IMR-90 (cell line): ENCODE measurements around the gene MINDY3. TPM values are rescaled to one million over a fixed set of nuclear protein-coding genes. Genes with fewer than 3 reads are reported as not detected.

ENCODE experiments used
- ATAC-seq: fragments of 200-7000 bp; cut with Tn5 transposase; 2 replicates; pipeline ENCODE4 v1.9.1; 2020; ENCODE audit warnings: low read depth, mild to moderate bottlenecking, moderate library complexity
- BruUV-seq: library from RNA; stranded (reverse); fragments of 400-500 nt; replicated peaks from 2 replicates; lab custom pipeline; 2021; lab: Mats Ljungman, UMichigan
- CTCF ChIA-PET: fragments of 300-600 bp; formaldehyde crosslinking; extraction: SDS; loops from one replicate; lab custom pipeline; 2021; ENCODE audit warnings: antibody characterized with exemption; lab: Yijun Ruan, JAX
- POLR2A ChIA-PET: fragments of 300-600 bp; sonication (Branson Sonifier 250); formaldehyde crosslinking; loops from one replicate; lab custom pipeline; 2022; ENCODE audit warnings: antibody characterized with exemption; ENCODE audit not compliant: unreplicated experiment; lab: Charles Lee
- DNase-seq: peaks from one replicate; pipeline ENCODE4 v3.0.0; 2013
- H2AFZ ChIP-seq: replicated peaks from 2 replicates; pipeline ENCODE3; 2013; ENCODE audit warnings: low read length, mild to moderate bottlenecking; ENCODE audit not compliant: poor library complexity
- H2AK5ac ChIP-seq: 2 replicates; pipeline ENCODE4 v1.6.1; 2013; ENCODE audit warnings: low read depth, low read length, inconsistent platforms
- H2AK9ac ChIP-seq: replicated peaks from 2 replicates; pipeline ENCODE3; 2013; ENCODE audit warnings: mild to moderate bottlenecking, low read depth, low read length, moderate library complexity; ENCODE audit not compliant: poor library complexity
- H2BK120ac ChIP-seq: 2 replicates; pipeline ENCODE4 v1.6.1; 2013; ENCODE audit warnings: low read depth, low read length, inconsistent platforms
- H2BK15ac ChIP-seq: 3 replicates; pipeline ENCODE4 v1.6.1; 2013; ENCODE audit warnings: low read depth, low read length, inconsistent platforms
- H2BK20ac ChIP-seq: 2 replicates; pipeline ENCODE4 v1.6.1; 2013; ENCODE audit warnings: low read depth, mild to moderate bottlenecking, inconsistent platforms, low read length, moderate library complexity
- H2BK5ac ChIP-seq: 2 replicates; pipeline ENCODE4 v1.6.1; 2013; ENCODE audit warnings: mild to moderate bottlenecking, low read depth, low read length, inconsistent platforms; ENCODE audit not compliant: poor library complexity, severe bottlenecking
- H3K14ac ChIP-seq: replicated peaks from 2 replicates; pipeline ENCODE4 v1.6.1; 2013; ENCODE audit warnings: low read depth, low read length, inconsistent platforms
- H3K18ac ChIP-seq: 2 replicates; pipeline ENCODE4 v1.6.1; 2013; ENCODE audit warnings: low read depth, low read length, control low read depth
- H3K23ac ChIP-seq: 2 replicates; pipeline ENCODE4 v1.6.1; 2013; ENCODE audit warnings: low read depth, low read length, inconsistent platforms
- H3K27ac ChIP-seq: 2 replicates; pipeline ENCODE4 v1.5.1; 2013; ENCODE audit warnings: mild to moderate bottlenecking, control low read depth, low read length; ENCODE audit not compliant: insufficient read depth
- H3K27me3 ChIP-seq: 2 replicates; pipeline ENCODE4 v1.6.1; 2013; ENCODE audit warnings: low read length; ENCODE audit not compliant: control insufficient read depth, insufficient read depth
- H3K36me3 ChIP-seq: 2 replicates; pipeline ENCODE4 v1.6.1; 2013; ENCODE audit warnings: low read length, mixed read lengths; ENCODE audit not compliant: control insufficient read depth, insufficient read depth
- H3K4ac ChIP-seq: 2 replicates; pipeline ENCODE4 v1.6.1; 2013; ENCODE audit warnings: low read depth, low read length, inconsistent platforms
- H3K4me1 ChIP-seq: 2 replicates; pipeline ENCODE4 v1.6.1; 2013; ENCODE audit warnings: low read length, mixed read lengths; ENCODE audit not compliant: control insufficient read depth, insufficient read depth
- H3K4me2 ChIP-seq: 2 replicates; pipeline ENCODE4 v1.6.1; 2013; ENCODE audit warnings: low read depth, mild to moderate bottlenecking, control low read depth, low read length, moderate library complexity
- H3K4me3 ChIP-seq: 2 replicates; pipeline ENCODE4 v1.5.1; 2013; ENCODE audit warnings: low read depth, mild to moderate bottlenecking, control low read depth, low read length, moderate library complexity; ENCODE audit not compliant: insufficient read depth
- H3K56ac ChIP-seq: 2 replicates; pipeline ENCODE4 v1.6.1; 2013; ENCODE audit warnings: low read length, inconsistent platforms; ENCODE audit not compliant: insufficient read depth; ENCODE audit errors: extremely low read depth
- H3K79me1 ChIP-seq, 2 experiments: 2 replicates each; pipeline ENCODE4 v1.6.1; 2013; ENCODE audit warnings: low read length in 2 of 2, inconsistent platforms in 1 of 2, low read depth in 1 of 2
- H3K9ac ChIP-seq: 2 replicates; pipeline ENCODE4 v1.6.1; 2013; ENCODE audit warnings: low read depth, low read length, control low read depth
- H3K9me1 ChIP-seq: 2 replicates; pipeline ENCODE4 v1.6.1; 2013; ENCODE audit warnings: low read length, inconsistent platforms; ENCODE audit not compliant: insufficient read depth
- H3K9me3 ChIP-seq: 2 replicates; pipeline ENCODE4 v1.6.1; 2013; ENCODE audit warnings: low read length; ENCODE audit not compliant: control insufficient read depth, insufficient read depth
- H4K20me1 ChIP-seq: 2 replicates; pipeline ENCODE4 v1.6.1; 2013; ENCODE audit warnings: low read length, inconsistent platforms; ENCODE audit not compliant: insufficient read depth
- H4K5ac ChIP-seq: 2 replicates; pipeline ENCODE4 v1.6.1; 2013; ENCODE audit warnings: mild to moderate bottlenecking, low read depth, low read length, control low read depth
- H4K8ac ChIP-seq, 2 experiments: 2 replicates each; pipeline ENCODE4 v1.6.1; 2013; ENCODE audit warnings: low read depth in 2 of 2, low read length in 2 of 2, control low read depth in 1 of 2, inconsistent platforms in 1 of 2
- H4K91ac ChIP-seq: 2 replicates; pipeline ENCODE4 v1.6.1; 2013; ENCODE audit warnings: low read depth, low read length, inconsistent platforms; ENCODE audit not compliant: insufficient read depth
- CEBPB ChIP-seq: IDR thresholded peaks from 2 replicates; pipeline ENCODE4 v1.6.1; 2012; ENCODE audit warnings: low read depth, low read length, improper control_type of control experiment
- WGBS, 2 experiments: methylation state at CpG; one replicate each; pipeline versions ENCODE4 v1.1.5 to v1.1.7; 2013; ENCODE audit warnings: missing lambda C conversion rate in 2 of 2; ENCODE audit not compliant: insufficient read length in 1 of 2; ENCODE audit errors: extremely low coverage in 2 of 2; 5-methylcytosine and 5-hydroxymethylcytosine counted together
- dilution Hi-C: fragments of 300-500 bp; cut with HindIII; formaldehyde crosslinking; loops from one replicate; pipeline ENCODE4 v1.14.3; 2018; ENCODE audit warnings: low sequenced_read_pairs; ENCODE audit not compliant: unreplicated experiment
- in situ Hi-C: fragments of 300-500 bp; cut with MboI; formaldehyde crosslinking; loops from 3 replicates; pipeline ENCODE4 v1.14.3; 2019; ENCODE audit warnings: low sequenced_read_pairs, inconsistent platforms, mixed read lengths
- intact Hi-C: fragments of 100-400 bp; cut with micrococcal nuclease; formaldehyde crosslinking; loops from 2 replicates; pipeline ENCODE4 v1.10.0; 2022
- polyA plus RNA-seq, 3 experiments: library from polyadenylated mRNA; depleted of rRNA; stranded (reverse); fragments of >200 nt; gene quantifications; 2 replicates each; pipeline ENCODE4 v1.2.3, GENCODE V29; 2012; ENCODE audit warnings: low replicate concordance in 1 of 3
- total RNA-seq: library from RNA; depleted of rRNA; stranded (reverse); fragments of >200 nt; gene quantifications from 2 replicates; pipeline ENCODE4 v1.2.3, GENCODE V29; 2012

The MINDY3 gene
- total and polyA plus RNA-seq, 2 of the 4 experiments (the other 2 are of a cell fraction): 13.9 to 14.5 TPM

DNA sequence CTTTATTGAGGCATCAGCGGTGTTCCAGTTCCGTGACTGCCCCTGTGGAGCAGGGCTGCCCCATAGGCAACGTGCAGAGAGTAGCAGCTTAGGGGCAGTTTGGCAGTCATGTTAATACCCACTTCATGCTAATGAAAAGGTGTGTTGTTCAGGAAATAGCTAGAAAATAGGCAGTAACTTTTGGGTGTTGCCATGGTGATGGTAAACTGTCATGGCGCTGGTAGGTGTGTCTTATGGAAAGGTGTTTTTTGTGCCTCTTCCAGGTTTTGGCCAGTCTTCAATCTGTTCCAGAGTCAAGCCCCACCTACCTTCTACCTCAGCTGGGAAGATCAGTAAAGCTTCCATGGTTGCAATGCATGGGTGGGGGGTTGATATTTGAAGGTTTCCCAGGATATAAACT is 36.3 kb upstream of the MINDY3 start:
- Histone ChIP-seq H2AK5ac (no peak overlapping the region), H3K27me3 (no peaks in the 10 kb centered on the region; the same call in 1 of the 2 replicates), H3K18ac (no peak overlapping the region), H3K56ac (no peak overlapping the region), H3K79me1 (no peaks in the 10 kb centered on the region), H3K23ac (no peak overlapping the region), H2BK15ac (no peak overlapping the region), H4K91ac (no peak overlapping the region), H3K14ac (no peak overlapping the region), H4K20me1 (no peaks in the 10 kb centered on the region), H3K4me3 (no peak overlapping the region), H3K9me3 (no peaks in the 10 kb centered on the region), H3K27ac (no peak overlapping the region), H3K9me1 (no peaks in the 10 kb centered on the region), H3K36me3 (no peaks in the 10 kb centered on the region), H2BK120ac (no peak overlapping the region), H3K4me2 (no peak overlapping the region), H2BK20ac (no peak overlapping the region), H4K5ac (no peak overlapping the region), H2BK5ac (no peak overlapping the region), H3K9ac (no peak overlapping the region), H3K4me1 (no peaks in the 10 kb centered on the region), H4K8ac (no peak overlapping the region), H3K4ac (no peak overlapping the region), H2AK9ac (no peak overlapping the region), H2AFZ (no peak overlapping the region)
- dilution Hi-C loops (no loop called here), in situ Hi-C loops (loop anchor here (25.0 kb wide), 1 partner anchor 1366 kb away; no protein-coding TSS in a partner anchor), intact Hi-C loops (no loop called here)
- POLR2A ChIA-PET: no interaction called here
- ATAC-seq: no peak
- no peak for TF ChIP-seq CEBPB
- 83% methylated on average over 1 of the region's 4 CpGs; no CpG with 5 or more reads in 1 of the 2 experiments for WGBS, 2 experiments
- CTCF ChIA-PET: no interaction called here
- BruUV-seq: no TSS peak
- DNase-seq: no peak
